ENCODE data around the gene DNAAF5.

DNAAF5 gene

GRCh38 chr7:824664-825063 lies 98.2 kb downstream of the DNAAF5 start:
- Histone ChIP-seq H3K27ac (peak overlapping the region; percentile 68 to 87), H3K36me3 (peaks cover 0 to 12% (median 0%) of the 10 kb centered on the region in 3 donors), H3K27me3 (no peaks in the 10 kb centered on the region), H3K4me3 (peak overlapping the region; percentile 18 to 19), H3K9me3 (no peaks in the 10 kb centered on the region), H3K4me1 (peaks cover 0 to 98% (median 56%) of the 10 kb centered on the region in 4 donors)
- TF ChIP-seq CTCF (IDR thresholded peaks at IDR 0.05): no peak
- intact Hi-C loops (cut with DNase I; ENCODE audit: low total_unique reads): no loop called here
- DNase-seq: no peak

- no peaks in the 10 kb centered on the region for H3K27me3 ChIP-seq
- peak overlapping the region in 1 of 2 donors; percentile 18 for H3K4me3 ChIP-seq
- H3K9me3 ChIP-seq: no peaks in the 10 kb centered on the region
- H3K36me3 ChIP-seq: peaks cover 0 to 12% (median 0%) of the 10 kb centered on the region in 3 donors
- TF ChIP-seq CTCF (IDR thresholded peaks at IDR 0.05): no peak
- DNase-seq: no peak
- peaks cover 7 to 98% (median 59%) of the 10 kb centered on the region in 4 donors for H3K4me1 ChIP-seq
- peak overlapping the region; percentile 68 to 87 for H3K27ac ChIP-seq
- intact Hi-C loops (cut with DNase I; ENCODE audit: low total_unique reads): no loop called here
Observed at GRCh38 chr7:825386-825785, 98.9 kb downstream of the DNAAF5 start.

GRCh38 chr7:826230-826917 lies 99.9 kb downstream of the DNAAF5 start:
- no peak overlapping the region for H3K4me3 ChIP-seq
- H3K27ac ChIP-seq: peak overlapping the region; percentile 68 to 87
- intact Hi-C loops (cut with DNase I; ENCODE audit: low total_unique reads): no loop called here
- peaks cover 13 to 98% (median 64%) of the 10 kb centered on the region in 4 donors for H3K4me1 ChIP-seq
- H3K36me3 ChIP-seq: peaks cover 0 to 12% (median 0%) of the 10 kb centered on the region in 3 donors
- H3K27me3 ChIP-seq: no peaks in the 10 kb centered on the region
- no peak for TF ChIP-seq CTCF (IDR thresholded peaks at IDR 0.05)
- no peak for DNase-seq
- H3K9me3 ChIP-seq: no peaks in the 10 kb centered on the region

GRCh38 chr7:828793-829561 lies 102.5 kb downstream of the DNAAF5 start:
- no peaks in the 10 kb centered on the region for H3K9me3 ChIP-seq
- intact Hi-C loops (cut with DNase I; ENCODE audit: low total_unique reads): no loop called here
- peaks cover 17 to 95% (median 61%) of the 10 kb centered on the region in 4 donors for H3K4me1 ChIP-seq
- H3K4me3 ChIP-seq: no peak overlapping the region
- no peaks in the 10 kb centered on the region for H3K27me3 ChIP-seq
- peaks cover 0 to 6% (median 0%) of the 10 kb centered on the region in 3 donors for H3K36me3 ChIP-seq
- TF ChIP-seq CTCF (IDR thresholded peaks at IDR 0.05): no peak
- peak overlapping the region; percentile 42 to 87 for H3K27ac ChIP-seq
- no peak for DNase-seq

- Histone ChIP-seq H3K36me3 (peaks cover 0 to 10% (median 0%) of the 10 kb centered on the region in 3 donors), H3K4me3 (no peak overlapping the region), H3K27me3 (no peaks in the 10 kb centered on the region), H3K27ac (peak overlapping the region; percentile 87 to 91), H3K4me1 (peaks cover 17 to 95% (median 64%) of the 10 kb centered on the region in 4 donors), H3K9me3 (no peaks in the 10 kb centered on the region)
- DNase-seq: no peak
- no peak for TF ChIP-seq CTCF (IDR thresholded peaks at IDR 0.05)
- intact Hi-C loops (cut with DNase I; ENCODE audit: low total_unique reads): loop anchor here (10.0 kb wide), 1 partner anchor 45 kb away; no protein-coding TSS in a partner anchor
Observed at GRCh38 chr7:830069-830468, 103.6 kb downstream of the DNAAF5 start.
